Measurements from ENCODE around the gene KCNAB2.

DNA sequence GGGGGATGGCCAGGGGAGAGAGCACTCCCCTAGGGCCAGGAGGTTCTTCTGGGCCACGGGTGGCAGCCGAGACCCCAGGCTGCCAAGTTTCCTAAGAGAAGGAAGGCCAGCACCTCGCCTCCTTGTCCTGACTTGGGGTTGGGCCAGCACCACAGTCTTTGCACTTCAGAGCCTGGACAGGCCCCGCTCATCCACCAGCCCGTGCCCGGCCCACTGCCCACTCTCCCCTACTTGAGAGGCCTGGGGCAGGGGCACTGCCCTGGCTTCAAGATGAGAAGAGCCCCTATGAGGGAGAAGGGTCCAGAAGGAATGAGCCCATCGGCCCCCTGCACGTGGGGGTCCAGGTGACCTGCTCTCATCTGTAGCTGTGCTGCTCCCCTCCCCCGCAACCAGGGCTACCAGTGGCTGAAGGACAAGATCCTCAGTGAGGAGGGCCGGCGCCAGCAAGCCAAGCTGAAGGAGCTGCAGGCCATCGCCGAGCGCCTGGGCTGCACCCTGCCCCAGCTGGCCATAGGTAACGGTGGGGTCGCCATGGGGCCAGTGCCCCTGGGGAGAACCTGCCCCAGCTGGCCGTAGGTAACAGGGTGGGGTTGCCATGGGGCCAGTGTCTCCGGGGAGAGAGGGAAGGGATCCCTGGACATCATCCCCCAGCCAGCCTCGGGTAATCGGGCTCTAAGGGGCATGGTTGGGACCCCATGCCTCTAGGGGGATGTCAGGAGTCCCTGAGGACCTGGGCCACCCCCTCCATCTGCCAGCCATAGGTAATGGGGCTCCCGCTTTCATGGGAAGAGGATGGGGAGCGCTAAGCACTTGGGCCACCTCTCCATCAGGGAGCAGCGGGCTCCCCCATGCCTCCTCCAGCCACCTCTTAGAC lies 50.8 kb downstream of the KCNAB2 start:
- TF ChIP-seq SUZ12 (IDR thresholded peaks at IDR 0.05; ENCODE audit: extremely low read depth, insufficient read depth, insufficient read length) (no peak), YY1 (IDR thresholded peaks at IDR 0.05; ENCODE audit: insufficient read depth, insufficient read length) (no peak)
